Stomach (tissue), 4 donors: ENCODE data around the gene SHC1.

Source experiments
- POLR2A ChIP-seq, 4 donors: fragments of 450-650 bp; IDR thresholded peaks; one replicate each; pipeline ENCODE4 v1.6.1; 2016; ENCODE audit warnings: antibody characterized with exemption in 4 of 4, control low read depth in 2 of 4, mild to moderate bottlenecking in 1 of 4, moderate library complexity in 1 of 4
- POLR2AphosphoS5 ChIP-seq, 3 donors: sonication (generic); formaldehyde crosslinking; IDR thresholded peaks; one replicate each; pipeline ENCODE4 v1.6.1; 2016; ENCODE audit warnings: antibody characterized with exemption in 3 of 3
- TF ChIP-seq, protein P1 (sequence below), 7 experiments: fragments of 450-650 bp in 4 of 7; fragments of 200-600 bp in 3 of 7; sonication (generic) in 3 of 7; IDR thresholded peaks; one replicate each; pipeline ENCODE4 v1.5.1; 2016 to 2019; ENCODE audit warnings: antibody characterized with exemption in 7 of 7, control low read depth in 2 of 7, mild to moderate bottlenecking in 1 of 7

DNA sequence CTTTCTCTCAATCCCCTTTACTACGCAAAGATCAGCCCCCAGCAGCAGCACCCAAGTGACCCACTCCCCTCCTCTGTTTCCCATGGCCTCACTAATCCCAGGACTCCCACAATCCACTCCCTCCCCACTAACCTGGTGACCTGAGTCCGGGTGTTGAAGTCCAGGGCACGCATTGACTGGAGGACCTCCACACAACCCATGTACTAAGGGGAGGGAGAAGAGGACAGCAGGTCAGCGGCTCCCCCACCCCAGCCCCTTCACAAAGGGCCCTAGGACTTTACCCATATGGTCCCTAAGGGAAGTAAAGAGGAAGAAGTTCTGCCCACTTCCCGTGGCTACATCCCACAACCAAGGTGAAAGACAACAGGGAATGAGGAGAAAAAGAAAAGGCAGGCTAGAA is 1.3 kb downstream of the SHC1 start:
- TF ChIP-seq POLR2A (IDR thresholded peaks at IDR 0.05), result no peak
- TF ChIP-seq, protein P1, sequence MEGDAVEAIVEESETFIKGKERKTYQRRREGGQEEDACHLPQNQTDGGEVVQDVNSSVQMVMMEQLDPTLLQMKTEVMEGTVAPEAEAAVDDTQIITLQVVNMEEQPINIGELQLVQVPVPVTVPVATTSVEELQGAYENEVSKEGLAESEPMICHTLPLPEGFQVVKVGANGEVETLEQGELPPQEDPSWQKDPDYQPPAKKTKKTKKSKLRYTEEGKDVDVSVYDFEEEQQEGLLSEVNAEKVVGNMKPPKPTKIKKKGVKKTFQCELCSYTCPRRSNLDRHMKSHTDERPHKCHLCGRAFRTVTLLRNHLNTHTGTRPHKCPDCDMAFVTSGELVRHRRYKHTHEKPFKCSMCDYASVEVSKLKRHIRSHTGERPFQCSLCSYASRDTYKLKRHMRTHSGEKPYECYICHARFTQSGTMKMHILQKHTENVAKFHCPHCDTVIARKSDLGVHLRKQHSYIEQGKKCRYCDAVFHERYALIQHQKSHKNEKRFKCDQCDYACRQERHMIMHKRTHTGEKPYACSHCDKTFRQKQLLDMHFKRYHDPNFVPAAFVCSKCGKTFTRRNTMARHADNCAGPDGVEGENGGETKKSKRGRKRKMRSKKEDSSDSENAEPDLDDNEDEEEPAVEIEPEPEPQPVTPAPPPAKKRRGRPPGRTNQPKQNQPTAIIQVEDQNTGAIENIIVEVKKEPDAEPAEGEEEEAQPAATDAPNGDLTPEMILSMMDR (IDR thresholded peaks at IDR 0.05), result no peak
- TF ChIP-seq POLR2AphosphoS5 (IDR thresholded peaks at IDR 0.05), result no peak
